Forelimb muscle (tissue), 1 donor: ENCODE measurements around the gene CDHR5. TPM values are rescaled to one million over a fixed set of nuclear protein-coding genes. Genes with fewer than 3 reads are reported as not detected.
"Not testable (repeated sequence)": the region's sequence is repeated elsewhere in the genome, so short reads cannot be mapped to it uniquely, and the experiment has no call there.

ENCODE experiments used
- DNase-seq: peaks from one replicate; pipeline ENCODE4 v3.0.0-alpha.2; 2013; ENCODE audit warnings: low read depth
- polyA plus RNA-seq: library from polyadenylated mRNA; unstranded; fragments of 120-200 nt; gene quantifications from one replicate; pipeline ENCODE4 v1.2.1, GENCODE V29; 2013; ENCODE audit not compliant: insufficient read length

Gene CDHR5
- polyA plus RNA-seq, 1 donor = 1.9 TPM

DNA sequence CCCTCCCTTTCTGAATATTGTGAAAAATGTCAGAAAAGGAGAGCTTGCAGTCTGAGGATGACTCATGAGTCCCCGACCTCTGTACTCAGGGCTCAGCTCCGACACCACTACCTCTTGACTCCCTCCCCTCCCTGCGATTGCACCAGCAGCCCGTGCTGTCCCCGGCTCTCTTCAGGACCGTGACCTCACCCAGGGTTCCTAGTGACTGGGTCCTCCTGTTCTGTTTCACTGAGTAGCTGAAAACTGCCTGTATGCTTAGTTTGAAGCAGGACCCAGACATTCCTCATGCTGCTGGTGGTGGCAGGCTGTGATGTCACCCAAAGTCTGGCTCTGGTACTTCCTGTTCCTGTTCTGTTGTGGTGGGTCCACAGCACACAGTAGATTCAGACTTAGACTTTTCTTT lies 36.8 kb downstream of the CDHR5 start:
- no peak for DNase-seq

DNA sequence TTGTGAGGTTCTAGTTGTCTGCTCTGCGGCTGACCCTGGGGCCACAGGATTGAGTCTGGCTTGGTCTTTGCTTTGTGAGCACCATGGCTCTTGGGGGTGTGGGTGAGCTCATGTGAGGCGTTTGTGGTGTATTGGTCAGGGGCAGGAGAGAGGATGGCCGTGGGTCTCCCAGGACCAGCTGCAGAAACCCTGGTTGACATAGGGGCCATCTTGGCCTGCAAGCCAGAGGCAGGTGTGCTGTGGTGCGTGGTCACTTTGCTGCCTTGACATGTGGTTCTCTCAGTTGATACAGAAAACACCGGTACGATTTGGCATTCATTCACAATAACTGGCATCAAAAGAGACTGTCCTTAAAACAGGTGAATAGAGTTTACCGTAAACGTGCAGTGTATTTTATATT lies 37.2 kb downstream of the CDHR5 start:
- no peak for DNase-seq

DNA sequence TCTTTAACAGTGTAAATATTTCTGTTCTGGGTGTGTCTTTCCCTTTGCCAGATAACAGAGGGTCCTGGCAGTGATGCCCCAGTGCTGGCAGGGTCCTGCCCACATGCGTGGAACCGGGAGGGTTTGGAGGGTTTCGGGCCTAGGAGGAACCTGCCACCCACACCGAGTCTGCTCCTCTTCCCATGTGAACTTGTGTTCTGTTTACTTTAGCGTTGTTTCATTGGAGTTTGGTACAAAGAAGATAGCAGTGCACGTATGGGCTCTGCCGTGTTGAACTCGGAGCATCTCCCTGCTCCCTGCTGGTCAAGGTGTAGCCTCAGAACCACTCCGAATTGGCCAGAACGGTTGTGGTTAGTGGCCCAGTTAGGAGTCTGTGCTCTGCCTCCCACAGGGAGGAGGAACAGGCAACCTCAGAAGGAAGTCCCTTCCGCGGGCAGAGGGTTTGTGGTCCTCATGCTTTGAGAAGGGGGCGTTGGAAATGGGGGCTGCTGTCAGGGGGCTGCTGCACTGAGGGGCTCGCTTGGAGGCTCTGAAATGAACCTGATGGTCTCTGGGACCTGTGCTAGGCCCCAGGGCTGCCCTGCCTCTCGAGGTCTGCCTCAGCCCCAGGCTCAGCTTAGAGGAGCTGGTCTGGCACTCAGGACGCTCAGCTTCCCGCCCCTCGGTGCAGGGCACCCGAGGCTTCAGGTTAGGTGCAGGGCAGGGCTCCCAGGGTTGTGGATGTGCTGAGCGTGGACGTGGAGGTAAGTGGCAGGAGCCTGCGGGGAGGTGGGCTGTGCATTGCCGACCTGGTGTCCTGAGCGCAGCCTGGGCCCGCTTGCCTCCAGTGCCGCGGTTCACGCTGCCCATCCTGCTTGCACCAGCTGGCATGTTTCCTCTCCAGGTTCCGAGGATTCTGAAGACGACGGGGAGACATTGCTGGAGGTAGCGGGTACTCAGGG lies 38.1 kb downstream of the CDHR5 start:
- DNase-seq = no peak

DNA sequence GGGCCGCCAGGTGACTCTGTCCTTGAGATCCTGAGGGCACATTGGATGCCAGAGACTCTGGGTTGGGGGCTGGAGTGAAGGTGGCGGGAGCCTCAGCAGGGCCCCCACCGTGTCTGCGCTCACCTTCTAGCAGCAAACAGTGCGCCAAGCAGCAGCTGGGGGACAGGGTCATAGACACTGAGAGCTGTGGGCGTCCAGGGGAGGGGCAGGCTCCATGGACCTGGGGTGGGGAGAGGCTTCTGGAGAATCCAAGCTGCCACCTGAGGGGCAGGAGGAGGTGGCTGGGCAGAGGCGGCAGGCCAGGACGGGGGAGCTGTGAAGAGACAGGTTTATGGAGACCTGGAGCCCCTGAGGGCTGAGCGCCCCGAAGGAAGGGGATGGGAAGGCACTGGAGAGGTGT lies 40.5 kb downstream of the CDHR5 start:
- DNase-seq = no peak

DNA sequence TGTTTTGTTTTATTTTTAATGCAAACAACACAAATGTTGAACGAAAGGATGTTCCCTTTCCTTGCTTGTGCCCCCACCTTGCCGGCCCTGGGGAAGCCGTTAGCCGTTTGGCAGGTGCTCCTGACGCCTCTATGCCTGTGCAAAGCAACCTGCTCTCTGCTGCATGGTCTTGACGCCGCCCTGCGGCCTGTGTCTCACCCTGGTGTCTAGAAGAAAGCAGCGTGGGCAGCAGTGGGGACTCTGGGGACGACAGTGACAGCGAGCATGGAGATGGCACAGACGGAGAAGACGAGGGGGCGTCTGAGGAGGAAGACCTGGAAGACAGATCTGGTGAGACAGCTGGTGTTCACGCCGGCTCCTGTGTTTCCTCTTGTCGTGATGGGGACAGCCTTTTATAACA lies 43.0 kb downstream of the CDHR5 start:
- no peak for DNase-seq

DNA sequence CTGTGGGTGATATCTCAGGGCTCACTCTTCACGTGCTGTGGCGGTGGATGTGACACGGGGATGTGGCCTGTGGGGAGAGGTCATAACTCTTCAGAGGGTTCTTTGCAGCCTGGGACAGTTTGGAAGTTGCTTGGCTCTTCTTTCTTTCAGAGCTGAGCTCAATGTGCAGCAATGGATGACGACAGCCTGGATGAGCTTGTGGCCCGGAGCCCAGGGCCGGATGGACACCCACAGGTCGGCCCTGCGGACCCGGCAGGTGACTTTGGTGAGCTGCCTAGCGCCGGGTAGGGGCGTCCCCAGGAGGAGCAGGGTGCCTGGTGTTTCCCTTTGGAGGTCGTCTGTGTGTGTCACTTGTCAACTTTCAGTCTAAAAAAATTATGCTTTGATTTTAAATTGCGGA lies 43.4 kb downstream of the CDHR5 start:
- no peak for DNase-seq

DNA sequence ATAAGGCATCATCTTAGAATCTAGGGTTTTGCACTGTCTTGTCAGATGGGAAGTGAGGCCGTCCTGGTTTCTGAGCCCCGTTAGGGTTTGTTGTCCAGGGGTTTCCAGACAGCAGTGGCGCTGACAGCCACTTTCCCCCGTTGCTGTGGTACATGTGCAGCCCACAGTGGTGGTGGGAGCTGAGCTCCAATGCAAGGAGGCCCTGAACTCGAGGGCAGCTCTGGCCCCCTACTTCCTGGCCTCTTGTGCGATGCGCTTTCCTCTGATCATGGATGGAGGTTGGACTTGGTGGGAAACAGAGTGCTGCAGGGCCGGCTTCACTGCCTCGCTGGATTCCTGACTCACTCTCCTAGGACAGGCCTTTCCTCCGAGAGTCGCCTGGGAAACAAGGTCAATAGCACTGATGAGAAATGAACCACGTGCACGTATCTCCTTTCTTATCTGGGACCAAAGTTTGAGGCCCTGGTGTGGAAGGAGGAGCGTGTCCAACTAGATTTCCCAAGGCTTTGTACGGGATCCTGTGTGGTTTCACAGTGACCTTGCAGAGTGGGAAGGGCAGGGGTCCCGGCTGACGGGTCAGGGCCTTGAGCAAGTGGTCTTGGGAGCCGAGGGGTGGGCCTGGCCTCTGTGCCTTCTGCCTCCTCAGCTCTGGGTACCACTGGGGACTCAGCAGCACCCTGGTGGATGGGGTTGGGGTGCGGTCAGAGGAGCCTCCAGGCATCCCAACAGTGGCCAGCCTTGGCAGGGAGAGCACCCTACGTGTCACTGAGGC lies 44.7 kb downstream of the CDHR5 start:
- no peak for DNase-seq

DNA sequence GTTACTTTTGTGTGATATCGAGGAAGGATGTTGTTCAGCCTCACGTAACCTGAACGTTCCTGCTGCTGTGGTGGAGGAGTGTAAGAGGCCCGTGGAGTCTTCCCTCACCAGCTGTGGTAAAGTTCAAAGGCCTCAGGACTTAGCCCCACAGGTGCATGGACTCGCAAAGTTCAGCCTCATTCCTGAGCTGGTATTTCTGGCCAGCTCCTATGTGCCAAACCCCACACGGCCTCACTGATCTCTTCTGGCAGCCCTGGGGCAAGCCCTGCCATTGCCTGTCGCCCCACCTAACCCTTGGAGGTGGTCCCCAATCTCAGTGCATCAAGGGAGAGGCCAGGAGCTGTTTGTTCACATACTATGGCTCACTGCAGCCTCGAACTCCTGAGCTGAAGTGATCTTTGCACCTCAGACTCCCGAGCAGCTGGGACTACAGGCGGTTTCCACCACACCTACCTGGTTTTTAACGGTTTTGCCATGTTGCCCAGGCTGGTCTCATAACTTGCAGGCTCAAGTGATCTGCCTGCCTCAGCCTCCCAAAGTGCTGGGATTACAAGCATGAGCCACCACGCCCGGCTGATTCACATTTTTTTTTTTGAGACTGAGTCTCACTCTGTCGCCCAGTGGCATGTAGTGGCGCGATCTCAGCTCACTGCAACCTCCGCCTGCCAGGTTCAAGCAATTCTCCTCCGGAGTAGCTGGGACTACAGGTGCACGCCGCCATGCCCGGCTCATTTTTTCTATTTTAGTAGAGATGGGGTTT lies 46.3 kb downstream of the CDHR5 start:
- no peak for DNase-seq

DNA sequence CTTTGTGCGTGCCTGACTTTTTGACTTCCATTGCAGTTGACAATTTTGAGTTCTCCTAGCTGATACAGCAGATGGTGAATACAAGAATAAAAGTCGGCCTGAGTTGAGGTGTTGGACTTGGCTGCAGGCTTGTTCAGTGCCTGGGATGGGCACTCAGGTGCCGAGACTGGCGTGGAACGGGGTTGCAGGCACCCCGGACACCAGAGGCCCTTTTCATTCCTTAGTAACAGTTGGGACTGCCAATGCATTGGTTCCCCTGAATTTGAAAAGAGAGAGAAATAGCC lies 47.2 kb downstream of the CDHR5 start:
- no peak for DNase-seq

DNA sequence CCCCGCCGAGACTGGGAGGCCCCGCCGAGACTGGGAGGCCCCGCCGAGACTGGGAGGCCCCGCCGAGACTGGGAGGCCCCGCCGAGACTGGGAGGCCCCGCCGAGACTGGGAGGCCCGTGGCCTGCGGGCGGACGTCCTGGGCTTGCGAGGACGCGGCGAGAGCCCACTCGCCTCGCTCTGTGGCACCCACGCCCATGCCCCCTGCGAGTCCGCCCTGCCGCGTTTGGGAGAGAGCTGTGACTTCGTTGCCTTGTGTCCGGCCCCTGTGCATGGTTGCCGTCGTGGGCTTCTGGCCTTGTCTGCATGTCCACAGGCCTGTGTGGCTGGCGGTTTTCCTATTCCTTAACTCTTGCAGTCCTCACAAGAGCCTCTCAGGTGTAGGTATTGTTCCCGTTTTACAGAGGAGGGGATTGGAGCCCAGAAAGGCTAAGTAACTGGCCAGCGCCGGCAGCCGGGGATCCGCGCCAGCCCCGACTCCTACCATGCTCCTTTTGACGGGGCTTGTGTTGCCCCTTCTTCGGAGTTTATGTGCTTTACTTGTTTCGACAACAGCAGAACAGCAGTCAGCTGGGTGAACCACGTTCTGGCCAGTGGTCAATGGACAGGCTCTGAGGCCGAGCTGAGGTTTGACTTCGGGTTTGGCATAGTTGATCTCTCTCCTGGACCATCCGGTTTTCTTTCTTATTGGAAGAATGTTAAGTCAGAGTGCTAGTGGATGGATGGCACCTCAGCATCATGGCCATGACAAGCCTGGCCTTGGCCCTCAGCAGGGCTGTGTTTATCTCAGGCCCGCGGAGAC lies 47.7 kb downstream of the CDHR5 start:
- no peak for DNase-seq

DNA sequence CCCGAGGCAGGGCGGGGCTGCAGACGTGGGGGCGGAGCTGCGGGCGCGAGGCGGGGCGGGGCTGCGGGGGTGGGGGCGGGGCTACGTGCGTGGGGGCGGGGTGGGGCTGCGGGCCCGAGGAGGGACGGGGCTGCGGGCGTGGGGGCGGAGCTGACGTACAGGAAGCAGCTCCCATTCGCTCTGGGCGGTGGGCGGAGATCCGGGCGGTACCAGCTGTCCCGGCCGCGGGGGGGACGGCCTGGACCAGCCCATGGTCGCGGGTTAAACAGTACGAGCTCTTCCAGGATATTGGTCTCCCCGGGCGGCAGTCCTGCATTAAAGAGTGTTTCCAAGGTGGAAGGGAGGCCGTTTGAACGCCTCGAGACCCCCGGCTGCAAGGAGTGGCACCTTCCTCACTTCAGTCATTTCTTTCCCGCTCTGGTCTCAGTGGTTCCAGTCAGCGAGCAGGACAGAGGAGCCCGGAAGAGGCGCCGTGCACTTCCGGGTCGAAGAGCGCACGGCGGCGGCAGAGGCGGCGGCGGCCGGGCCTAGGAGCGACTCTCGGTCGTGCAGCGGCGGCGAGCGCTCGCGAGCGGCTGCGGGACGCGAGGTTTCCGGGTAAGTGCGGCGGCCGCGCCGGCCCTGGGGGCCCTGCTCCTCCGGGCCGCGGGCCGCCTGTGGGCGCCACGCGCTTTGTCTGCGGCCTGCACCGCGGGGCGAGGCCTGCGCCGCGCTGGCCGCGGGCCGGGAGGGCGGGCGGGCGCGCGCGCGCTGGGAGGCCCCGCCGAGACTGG lies 48.6 kb downstream of the CDHR5 start, which contains the start of gene PHRF1:
PHRF1 (plus strand) TSS at position 475 of the 773 bp plus-strand sequence. CDS start 5,043 bp downstream, outside the sequence.
- peak; percentile 79 for DNase-seq

DNA sequence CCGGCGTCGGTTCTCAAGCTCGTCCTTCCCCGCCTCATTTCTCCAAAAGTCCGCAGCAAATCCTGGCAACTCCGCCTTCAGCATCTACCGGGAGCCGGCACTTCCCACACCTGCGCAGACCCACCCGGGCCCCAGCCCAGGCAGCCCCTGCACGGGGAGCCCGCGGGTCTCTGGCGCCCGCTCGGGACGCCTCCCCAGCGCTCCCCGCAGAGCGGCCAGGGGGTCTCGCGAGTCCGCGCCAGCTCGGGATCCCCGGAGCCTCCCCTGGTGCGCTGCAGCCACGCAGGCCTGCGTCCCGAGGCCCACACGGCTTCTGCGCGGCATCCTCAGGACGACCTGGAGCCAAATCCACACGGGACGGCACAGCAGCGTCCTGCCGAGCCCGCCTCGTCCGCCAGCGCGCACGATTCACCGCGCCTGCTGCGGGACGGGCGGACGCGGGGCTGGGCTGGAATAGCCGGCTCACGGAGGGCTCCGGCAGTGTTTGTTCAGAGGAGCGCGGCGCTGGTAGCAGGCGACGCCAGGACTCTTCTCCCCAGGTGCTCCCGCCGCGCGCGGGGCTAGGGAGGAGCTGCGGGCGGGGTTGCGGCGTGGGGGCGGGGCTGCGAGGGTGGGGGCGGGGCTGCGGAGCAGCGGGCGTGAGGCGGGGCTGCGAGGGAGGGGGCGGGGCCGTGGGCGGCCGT lies 49.3 kb downstream of the CDHR5 start:
- DNase-seq = peak; percentile 9

DNA sequence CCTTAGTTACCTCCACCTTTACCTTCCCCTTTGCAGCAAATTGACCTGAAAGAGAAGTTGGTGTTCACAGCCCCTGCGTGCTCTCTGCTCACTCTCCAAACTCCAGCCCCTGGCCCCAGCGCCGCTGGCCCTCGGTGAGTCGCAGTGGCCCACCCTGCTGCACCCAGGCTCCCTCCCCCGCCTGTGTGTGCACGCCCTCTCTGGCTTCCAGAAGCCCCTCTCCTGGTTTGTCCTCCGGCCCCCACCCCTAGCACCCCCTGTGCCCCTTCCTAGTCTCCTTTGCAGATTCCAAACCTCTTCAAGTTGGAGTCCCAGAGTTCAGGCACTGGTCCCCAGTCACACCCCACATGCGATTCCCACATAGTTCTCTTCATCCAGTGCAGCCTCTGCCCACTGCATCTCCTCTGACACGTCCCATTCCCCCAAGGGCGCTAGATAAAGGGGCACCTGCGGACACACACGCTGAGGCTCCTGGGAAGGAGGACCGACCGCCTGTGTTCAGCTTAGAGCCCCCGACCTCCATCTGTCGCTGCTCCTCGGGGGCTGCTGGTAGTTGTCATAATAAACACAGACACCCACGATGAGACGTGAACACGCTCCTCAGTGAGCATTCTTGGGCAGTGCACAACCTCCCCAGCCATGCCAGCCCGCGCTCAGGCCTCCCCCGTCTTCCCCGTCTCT lies 50.0 kb downstream of the CDHR5 start:
- no peak for DNase-seq

DNA sequence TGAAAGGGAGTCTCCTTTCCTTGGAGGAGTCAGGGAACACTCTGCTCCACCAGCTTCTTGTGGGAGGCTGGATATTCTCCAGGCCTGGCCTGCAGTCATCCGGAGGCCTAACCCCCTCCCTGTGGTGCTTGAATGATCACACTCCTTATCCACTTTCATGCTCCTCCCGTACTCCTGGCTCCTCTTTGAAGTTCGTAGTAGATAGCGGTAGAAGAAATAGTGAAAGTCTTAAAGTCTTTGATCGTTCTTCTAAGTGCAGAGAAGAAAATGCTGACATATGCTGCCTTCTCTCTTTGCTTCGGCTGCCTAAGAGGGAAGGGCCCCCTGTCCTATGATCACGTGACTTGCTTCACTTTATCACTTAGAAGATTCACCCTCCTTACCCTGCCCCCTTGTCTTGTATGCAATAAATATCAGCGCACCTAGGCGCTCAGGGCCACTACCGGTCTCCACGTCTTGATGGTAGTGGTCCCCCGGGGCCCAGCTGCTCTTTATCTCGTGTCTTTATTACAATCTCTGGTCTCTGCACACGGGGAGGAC lies 50.7 kb downstream of the CDHR5 start:
- not testable (repeated sequence) for DNase-seq

DNA sequence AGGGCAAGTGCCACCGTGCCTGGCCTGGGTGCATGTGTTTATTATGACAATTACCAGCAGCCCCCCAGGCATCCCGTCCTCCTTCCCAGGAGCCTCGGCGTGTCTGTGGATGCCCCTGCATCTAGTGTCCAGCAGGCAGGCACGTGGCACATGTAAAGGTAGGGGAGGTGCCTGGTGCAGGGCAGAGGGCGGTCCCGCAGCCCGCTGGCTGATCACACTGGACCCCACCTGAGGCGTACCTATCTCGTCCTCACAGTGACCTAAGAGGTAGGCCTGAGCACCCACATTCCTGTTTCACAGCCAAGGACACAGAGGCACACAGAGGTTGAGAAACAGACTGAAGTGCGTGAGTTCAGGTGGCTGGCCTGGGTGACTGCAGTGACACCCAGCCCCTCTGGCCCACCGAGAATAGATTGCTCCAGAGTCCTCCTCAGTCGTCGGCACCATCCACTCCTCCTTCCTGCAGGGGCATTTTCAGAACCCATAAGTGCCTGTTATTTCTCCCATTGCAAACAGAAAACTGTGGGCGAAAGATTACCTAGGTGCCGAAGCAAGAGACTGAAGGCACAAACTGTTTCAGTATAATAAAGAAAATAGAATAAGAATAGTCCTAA lies 51.5 kb downstream of the CDHR5 start:
- no peak for DNase-seq

DNA sequence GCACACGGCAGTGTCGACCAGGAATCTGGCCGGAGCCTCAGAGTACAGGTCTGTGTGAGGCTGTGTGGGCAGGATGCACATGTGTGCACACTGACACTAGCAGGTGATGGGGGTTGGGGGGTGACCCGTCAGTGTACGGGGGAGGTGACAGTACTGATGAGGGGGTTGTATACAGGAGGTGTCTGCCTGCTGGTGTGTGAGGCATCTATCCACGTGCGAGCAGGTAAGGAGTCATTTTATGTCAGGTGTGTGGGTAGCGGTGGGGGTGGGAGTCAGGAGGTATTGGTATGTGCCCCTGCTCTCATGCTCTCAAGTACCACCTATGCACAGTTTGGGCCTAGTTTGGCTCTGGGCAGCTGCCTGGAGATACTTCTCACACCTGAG lies 53.0 kb downstream of the CDHR5 start:
- no peak for DNase-seq

DNA sequence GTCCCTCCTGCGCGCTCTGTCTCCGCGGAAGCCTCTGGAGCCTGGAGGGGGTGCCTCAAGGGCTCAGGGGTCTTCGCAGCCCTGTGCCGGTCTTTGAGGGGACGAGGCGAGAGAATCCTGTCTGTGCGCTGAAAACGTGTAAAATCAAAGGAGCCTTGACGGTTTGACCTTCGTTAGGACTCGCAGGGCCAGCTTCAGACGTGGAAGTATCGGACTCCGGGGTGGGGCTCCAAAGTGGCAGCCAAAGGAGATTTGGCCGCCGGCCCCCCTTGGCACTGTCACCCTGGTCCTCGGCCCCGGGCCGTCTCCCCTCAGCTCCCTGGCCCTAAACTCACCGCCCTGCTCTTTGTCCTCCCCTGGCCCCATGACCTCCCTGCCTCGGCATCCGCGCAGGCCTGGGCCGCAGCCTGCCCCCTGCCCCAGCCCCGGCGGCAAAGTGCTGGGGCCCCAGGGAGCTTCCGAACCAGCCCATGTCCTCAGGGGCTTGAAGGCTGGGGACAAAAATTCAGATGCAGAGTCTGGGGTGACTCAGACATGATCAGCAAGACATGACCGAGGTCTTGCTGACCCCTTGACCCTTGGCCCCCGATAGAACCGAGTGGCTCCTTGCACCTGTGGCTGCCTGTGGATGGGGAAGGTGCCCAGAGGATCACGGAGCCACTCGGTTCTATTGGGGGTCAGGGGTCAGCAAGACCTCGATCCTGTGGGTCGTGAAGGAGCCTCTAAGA lies 55.4 kb downstream of the CDHR5 start:
- no peak for DNase-seq
